CD4-positive, alpha-beta T cell treated with Interleukin-12 subunit alpha and Interleukin-12 subunit beta, for 1 hour (primary cell): ENCODE results near the gene SEC14L3.
"Not testable (repeated sequence)": the region's sequence is repeated elsewhere in the genome, so short reads cannot be mapped to it uniquely, and the experiment has no call there.

ENCODE experiments used
- DNase-seq: peaks from one replicate; pipeline ENCODE4 v3.0.0-alpha.2; 2020

Gene SEC14L3

DNA sequence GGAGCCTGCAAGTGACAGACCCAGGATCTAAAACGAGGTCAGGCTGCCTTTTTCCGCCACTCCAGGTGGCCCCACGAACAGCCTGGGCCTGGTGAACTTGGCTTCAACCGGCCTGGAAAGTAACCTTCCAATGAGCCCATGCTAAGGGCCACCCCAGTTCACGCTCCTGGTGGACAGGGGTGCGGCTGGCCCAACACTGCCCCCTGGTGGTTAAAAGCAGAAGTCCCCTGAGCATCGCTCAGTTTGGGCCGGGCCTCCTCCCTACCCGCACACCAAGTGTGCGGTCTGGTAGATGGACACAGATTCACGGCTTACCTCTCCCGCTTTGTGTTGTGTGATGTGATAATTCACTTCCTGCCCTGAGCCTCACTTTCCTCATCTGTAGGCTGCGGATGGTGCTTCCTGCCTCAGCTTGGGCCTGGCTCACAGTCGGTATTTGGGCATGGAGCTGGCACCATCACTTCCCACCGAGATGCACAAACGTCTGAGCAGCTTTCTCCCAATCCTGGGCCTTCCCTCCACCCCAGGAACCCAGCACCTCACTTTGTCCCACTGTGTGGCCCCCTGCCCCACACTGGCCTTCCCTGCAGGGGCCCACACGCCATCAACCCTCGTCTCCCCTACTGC, 13.7 kb upstream of the SEC14L3 start:
- DNase-seq: peak; percentile 79

DNA sequence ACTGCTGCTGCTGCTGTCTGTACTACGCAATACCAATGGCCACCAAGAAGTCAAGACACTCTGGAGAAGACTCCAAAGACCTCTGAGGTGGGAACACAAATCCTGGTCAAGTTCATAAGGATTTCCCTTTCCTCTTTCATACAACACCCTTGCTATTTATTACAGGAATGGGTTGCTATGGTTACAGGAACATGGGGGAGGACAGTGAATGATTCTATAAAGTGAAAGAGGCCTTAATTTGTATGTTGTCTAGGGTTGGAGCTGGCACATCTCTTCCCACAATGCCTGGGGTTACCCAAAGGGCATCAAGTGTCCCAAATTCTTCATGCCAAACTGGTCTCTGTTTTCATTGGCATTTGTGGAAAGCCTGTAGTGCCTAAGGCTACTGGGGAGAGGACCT, 11.4 kb upstream of the SEC14L3 start:
- DNase-seq: no peak

DNA sequence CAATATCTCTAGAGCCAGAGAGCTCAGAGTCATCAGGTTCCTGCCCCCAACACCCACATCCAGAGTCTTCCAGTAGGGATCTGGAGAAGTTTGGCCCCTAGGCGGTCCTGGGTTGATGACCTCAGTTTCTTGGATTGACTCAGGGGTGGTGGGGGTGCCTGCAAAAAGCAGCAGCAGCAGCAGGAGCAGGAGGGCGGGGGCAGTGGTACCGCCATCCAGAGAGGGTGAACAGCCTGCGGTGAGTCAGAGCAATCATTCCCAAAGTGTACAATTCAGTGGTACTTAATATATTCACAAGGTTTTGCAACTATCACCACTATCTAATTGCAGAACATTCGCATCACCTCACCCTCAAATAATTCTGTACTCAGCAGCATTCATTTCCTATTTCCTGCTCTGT, 9.9 kb upstream of the SEC14L3 start:
- no peak for DNase-seq

GRCh38 chr22:30479981-30480380, 8.2 kb upstream of the SEC14L3 start:
- no peak for DNase-seq

GRCh38 chr22:30474683-30475424, 3.0 kb upstream of the SEC14L3 start:
- peak; percentile 33 for DNase-seq

DNA sequence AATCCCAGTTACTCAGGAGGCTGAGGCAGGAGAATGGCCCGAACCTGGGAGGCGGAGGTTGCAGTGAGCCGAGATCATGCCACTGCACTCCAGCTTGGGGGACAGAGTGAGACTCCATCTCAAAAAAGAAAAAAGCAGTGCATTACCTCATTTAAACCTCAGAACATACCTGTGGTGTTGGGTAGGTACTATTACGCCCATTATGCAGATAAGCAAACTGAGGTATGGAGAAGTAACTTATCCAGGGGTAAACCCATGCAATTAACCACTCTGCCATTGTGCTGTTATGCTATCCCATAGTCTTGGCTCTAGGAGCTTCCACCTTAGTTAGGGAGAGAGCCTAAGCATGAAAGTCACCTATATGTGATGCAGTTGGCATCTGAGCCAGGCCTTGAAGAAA, 2.3 kb upstream of the SEC14L3 start:
- DNase-seq: no peak

- no peak for DNase-seq
Measured at GRCh38 chr22:30472994-30473720, 1.3 kb upstream of the SEC14L3 start.

DNA sequence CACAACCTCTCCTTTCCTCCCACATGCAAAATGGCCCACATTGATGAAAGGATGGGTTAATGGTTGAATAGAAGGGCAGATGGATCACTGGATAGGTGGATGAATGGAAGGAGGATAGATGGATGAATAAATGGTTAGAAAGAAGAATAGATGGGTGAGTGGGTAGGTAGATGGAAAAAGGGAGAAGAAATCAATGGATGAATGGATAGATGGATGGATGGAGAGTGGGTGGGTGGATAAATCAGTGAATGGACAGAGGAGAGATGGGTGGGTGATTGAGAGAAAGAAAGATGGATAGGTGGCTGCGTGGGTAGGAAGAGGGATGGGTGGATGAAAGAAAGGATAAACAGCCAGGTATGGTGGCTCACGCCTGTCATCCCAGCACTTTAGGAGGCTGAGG, 1.2 kb downstream of the SEC14L3 start:
- no peak for DNase-seq

DNA sequence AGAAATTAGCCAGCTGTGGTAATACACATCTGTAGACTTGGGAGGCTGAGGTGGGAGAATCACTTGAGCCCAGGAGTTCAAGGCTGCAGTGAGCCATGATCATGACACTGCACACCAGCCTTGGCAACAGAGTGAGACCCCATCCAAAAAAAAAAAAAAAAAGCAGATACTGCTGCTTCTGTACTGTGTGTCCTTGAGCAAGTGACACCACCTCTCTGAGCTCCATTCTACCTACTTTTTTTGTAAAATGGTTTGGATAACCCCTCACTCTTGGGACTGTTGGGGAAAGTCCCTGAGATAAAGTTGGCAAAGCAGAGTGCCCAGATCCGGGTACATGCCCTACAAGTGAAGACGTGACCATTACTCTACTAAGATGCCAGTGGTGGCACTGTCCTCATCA, 2.7 kb downstream of the SEC14L3 start:
- no peak for DNase-seq

DNA sequence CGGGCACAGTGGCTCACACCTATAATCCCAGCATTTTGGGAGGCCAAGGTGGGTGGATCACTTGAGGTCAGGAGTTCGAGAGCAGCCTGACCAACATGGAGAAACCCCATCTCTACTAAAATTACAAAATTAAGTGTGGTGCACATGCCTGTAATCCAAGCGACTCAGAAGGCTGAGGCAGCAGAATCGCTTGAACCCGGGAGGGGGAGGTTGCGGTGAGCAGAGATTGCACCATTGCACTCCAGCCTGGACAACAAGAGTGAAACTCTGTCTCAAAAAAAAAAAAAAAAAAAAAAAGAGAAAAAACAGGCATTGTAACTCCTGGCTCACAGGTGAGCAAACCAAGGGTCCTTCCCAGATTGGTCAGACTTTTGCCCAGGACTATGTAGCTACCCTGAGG, 11.3 kb downstream of the SEC14L3 start:
- DNase-seq: not testable (repeated sequence)

DNA sequence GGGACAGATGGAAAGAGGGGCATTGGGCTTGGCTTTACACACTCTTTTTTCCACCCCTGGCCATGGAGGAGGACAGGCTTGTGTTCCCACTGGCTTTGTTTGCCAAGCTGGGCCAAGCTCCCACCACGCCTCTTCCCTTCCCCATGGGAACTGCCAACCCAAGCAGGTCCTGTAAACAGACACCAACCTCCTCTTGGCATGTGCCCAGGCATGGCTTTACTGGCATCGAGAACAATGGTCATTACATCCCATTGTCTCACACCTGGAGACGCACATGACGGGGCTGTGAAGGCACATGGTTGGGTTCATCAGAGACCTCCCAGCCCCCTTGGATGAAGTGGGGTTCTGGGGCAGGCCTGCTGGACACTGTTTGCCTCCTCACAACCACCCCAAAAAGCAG, 11.7 kb downstream of the SEC14L3 start:
- no peak for DNase-seq

- no peak for DNase-seq
Measured at GRCh38 chr22:30459181-30460052, 12.4 kb downstream of the SEC14L3 start.

DNA sequence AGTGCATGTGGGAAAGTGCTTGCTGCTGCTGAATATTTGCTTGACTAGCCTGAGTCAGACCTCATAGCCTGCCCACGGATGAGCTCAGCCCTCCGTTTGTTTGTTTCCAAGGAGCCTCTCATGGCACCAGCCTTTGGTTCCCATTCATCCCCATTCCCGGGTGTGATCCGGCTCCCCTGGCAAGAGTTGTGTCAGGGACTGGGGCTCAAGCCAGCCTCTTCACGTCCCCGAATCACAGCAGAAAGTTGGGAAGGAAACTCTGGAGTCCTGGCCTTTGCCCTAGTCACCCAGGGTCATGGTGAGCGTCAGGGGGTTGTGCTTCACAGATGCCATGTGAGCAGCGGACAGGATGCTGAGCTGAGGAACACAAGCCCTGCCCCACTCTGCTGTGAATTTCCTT, 13.8 kb downstream of the SEC14L3 start:
- no peak for DNase-seq

- no peak for DNase-seq
Measured at GRCh38 chr22:30455075-30455840, 16.6 kb downstream of the SEC14L3 start.

DNA sequence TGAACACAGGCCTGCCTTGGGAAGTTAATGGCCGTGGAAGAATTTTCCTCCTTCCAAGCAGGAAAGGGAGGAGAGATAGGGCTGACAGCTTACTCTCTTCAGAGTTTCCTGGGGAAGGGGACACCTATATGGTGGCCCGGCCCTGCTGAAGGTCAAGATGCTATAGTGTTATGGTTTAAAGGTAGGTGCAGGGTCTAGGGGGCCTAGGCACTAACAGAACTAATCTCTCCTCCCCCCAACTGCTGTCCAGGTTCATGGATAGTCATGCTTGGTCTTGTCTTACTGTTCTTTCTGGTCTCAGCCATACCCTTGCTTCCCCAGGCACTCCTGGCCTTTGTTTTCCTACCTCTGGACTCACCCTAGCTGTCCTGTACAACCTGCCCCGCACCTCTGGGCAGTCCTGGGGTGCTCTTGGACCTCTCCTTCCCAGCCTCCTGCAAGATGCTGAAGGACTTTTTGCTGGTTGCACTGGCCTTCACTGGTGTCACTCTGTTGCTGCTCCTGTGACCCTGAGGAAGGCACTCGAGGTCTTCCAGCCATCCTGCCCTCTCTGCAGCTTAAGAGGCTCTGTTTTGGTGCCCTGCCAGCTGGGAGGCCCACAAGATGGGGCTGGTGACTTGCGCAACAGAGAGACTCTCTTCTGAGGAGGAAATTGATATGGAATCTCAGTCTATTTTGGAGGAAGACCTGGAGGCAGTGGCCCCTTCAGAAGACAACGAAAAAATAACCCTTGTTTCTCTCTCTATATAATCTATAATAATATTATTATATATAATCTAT, 17.9 kb downstream of the SEC14L3 start:
- DNase-seq: no peak

- no peak for DNase-seq
Measured at GRCh38 chr22:30452861-30453260, 19.0 kb downstream of the SEC14L3 start.

DNA sequence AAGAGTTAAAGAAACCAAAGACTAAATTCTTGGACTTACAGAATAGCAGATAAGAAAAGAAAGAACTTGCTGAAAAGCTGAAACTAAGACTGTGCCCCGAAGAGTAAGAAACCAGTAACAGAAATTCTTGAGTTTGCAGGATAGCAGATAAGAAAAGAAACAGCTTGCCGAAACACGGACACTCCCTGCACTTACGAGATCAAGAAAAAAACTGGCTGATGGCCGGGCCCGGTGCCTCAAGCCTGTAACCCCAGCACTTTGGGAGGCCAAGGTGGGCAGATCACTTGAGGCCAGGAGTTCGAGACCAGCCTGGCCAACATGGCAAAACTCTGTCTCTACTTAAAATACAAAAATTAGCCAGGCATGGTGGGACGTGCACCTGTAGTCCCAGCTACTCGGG, 20.3 kb downstream of the SEC14L3 start:
- not testable (repeated sequence) for DNase-seq

DNA sequence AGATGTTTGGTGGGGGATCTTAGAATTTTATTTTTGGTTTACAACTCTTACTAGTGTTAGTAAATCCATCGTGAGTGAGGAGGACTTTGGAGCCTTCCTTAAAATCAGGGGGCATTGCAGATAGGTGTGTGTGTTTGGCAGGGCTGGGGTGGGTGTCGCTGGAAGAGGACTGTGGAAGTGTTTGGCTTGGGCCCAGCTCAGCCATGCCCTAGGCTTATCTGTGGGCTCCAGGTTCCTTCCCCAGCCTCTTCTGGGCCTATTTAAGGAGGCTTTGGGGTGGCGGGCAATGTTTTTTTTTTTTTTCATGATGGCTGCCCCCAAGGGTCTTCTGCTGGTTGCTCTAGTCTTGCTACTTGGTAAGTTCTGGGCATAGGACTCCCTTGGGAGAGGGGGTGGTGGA, 24.2 kb downstream of the SEC14L3 start:
- no peak for DNase-seq

GRCh38 chr22:30445438-30446145, 26.2 kb downstream of the SEC14L3 start:
- DNase-seq: no peak

DNA sequence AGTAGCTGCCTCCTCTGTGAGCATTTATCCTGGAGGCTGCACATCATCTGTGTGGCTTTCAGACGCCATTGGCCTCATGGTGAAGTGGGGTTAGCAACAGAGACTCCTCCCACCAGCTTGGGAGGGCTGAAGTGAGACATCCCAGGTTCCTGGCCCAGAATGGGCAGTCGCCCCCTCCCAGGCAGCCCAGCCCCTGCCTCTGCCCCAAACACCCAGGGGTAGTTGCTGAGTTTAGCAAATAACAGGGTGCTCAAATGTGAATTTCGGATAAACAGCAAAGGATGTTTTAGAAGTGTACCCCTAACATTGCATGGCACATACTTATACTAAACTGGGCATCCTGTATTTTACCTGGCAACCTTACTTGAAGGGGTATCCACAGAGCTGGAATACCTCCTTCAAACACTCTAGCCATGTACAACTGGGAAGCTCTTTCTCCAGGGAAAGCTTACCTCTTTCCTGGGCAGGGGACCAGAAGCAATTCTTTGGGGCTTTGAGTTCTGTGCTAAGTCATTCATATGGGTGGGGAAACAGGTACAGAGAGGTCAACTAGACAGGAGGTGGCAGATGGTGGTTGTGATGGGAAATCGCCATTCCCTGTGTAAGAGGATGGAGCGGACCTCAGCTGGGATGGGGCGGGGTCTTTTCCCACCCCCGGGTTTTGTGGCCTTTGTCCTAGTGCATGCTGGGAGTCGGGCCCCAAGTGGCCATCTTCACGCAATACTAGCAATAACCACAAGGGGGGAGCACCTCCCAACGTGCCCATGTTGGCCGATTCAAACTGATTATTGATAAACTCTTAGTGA, 27.0 kb downstream of the SEC14L3 start:
- DNase-seq: peak; percentile 65
